HG03442 (cell line): ENCODE results near the gene UBE2QL1.

Experiments
- ATAC-seq: cut with Tn5 transposase; IDR thresholded peaks from one replicate; pipeline ENCODE4 v1.9.1; 2021; ENCODE audit warnings: mild to moderate bottlenecking, moderate library complexity; ENCODE audit not compliant: unreplicated experiment

Gene UBE2QL1, protein sequence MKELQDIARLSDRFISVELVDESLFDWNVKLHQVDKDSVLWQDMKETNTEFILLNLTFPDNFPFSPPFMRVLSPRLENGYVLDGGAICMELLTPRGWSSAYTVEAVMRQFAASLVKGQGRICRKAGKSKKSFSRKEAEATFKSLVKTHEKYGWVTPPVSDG

DNA sequence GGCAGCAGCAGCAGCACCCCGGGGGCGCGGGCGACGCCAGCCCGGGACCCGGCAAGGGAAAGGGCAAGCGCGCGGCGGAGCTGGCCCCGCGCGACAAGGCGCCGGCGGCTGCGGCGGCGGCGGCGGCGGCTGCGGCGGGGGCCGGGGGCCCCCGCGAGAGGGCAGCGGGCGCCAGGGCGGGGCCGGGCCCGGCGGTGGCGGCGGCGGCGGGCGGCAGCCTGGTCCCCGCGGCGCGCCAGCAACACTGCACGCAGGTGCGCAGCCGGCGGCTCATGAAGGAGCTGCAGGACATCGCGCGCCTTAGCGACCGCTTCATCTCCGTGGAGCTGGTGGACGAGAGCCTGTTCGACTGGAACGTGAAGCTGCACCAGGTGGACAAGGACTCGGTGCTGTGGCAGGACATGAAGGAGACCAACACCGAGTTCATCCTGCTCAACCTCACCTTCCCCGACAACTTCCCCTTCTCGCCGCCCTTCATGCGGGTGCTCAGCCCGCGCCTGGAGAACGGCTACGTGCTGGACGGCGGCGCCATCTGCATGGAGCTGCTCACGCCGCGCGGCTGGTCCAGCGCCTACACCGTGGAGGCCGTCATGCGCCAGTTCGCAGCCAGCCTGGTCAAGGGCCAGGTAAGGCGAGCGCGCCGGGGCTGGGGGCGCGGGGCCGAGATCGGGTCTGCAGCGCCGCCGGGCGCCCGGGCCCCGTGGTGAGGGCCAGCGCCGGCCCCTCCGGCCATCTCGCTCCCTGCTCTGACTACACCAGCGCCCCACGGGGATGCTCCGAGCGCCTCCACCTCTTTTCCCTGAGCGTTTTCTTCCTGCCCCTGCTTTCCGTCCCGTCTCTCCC, at the start of gene UBE2QL1:
TSS of gene UBE2QL1 (plus strand) at position 238 of the 843 bp plus-strand sequence. CDS start at position 273, 35 bp downstream.
- peak; percentile 49 for ATAC-seq

DNA sequence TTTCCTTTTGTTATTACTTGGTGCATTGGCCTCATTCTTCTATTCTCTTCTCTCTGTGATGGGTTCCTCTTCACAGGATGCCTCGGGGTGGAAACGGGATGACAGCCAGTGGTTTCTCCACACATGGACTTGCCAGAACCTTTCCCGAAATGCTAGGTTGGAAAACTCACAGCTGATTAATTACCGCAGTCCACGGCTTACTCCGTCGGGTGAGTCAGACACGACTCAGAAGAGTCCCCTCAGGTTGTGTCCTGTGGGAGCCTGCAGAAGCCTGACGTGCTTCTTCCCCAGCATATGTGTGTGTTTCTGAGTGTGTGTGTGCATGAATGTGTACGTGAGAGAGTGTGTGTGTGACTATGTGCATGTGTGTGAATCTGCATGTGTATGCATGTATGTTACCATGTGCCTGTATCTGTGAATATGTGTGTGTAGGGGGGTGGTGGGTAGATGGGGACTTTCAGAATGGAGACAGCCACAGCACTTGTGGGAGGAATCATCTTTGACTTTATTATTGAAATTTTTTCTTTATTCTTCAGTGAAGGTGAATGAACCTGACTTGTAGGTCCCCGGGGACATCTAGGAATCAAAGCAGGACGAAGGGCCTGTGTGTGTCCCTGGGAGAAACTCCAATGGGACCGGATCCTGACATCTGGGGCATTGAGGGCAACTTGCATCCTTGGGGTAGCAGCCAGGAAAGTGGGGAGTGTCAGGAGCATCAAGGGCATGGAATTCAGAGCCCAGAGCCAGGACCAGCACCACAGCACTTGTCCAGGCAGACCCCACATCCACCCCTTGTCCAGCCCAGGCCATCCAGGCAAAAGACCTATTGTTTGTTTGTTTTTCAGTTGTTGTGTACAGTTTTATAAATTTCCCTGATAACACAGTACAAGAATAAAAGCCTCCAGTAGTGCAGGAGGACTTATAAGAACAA, 48.4 kb upstream of the UBE2QL1 start:
- ATAC-seq: no peak

DNA sequence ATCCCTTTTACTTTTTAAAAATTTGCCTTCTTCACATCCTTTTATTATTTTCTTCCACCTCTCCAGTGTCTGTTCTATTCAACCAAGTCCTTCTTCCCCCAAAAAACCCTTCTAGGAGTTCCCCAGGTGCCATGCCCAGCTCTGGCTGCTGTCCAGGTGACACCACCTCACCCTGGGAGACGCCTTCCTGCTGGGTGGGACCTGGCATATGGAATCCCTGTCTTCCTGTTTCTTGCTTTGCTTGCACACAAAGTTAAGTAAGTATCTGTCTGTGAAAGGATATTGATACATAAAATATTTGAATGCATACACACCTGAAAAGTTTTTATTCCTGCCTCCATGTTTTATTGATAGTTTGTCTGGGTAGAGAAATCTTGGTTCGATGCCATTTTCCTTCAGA, 47.2 kb upstream of the UBE2QL1 start:
- ATAC-seq: no peak

DNA sequence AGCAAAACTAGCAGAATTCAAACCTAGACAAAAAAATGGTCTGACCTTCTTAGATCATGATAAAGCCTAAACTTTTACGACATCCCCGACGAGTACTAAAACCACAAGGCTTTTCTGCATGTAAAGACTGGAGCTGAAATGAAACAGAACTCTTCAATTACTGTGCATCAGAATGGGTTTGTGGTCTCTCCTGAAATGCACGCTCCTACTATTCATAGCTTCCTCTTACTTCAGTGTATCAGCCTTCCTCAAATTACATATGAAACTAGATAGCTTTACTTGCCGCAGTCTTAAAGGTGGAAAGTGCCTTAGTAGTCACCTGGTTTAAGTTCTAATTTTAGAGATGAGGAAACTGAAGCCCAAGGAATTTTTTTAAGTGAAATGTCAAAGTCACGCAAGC, 45.7 kb upstream of the UBE2QL1 start:
- peak; percentile 45 for ATAC-seq

DNA sequence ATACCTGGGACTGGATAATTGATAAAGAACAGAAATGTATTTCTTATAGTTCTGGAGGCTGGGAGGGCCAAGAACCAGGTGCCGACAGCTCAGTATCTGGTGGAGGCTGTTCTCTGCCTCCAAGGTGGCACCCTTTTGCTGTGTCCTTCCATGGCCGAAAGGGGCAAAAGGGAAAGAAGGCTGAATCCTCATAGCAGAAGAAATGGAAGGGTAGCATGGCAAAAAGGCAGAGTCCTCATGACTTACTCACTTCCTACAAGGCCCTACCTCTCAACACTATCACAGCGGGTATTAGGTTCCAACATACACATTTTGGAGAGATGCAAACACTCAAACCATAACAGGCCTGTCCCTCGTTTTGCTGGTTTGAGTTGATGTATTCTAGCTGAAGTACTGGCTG, 45.2 kb upstream of the UBE2QL1 start:
- no peak for ATAC-seq

DNA sequence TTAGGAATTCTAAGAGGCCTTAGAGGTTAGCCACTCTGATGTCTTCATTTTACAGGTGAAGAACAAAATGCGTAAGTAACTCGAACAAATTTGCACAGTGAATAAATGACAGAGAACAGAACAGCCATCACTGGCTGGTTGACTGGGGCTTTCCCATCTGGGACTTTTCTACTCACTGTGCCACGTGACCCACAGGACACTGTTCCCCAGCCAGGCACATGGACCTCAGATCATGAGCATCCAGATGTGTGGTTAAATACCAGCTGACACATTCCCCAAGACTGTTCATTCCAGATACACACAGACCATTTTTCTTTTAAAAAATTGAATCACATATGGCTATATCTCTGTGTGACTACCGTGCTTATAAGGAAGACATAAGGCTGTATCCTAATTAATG, 44.5 kb upstream of the UBE2QL1 start:
- ATAC-seq: peak; percentile 57

DNA sequence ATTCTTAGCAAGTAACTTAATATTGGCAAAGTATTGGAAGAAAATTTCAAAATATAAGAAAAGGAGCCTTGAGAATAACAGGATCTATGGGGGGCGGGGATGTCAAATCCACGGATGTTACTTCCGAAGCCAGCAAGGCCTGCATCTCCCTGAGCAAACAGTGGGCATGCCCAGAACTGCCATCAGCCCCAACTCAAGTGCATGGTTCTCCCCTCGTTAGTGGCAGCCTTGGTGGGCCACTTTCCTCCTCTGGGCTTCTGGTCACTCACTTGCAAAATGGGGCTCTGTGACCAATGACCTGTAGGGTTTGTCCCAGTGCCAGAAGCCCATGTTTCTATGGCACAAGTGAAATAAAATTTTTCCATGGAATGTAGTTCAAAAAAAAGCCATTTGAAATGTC, 43.1 kb upstream of the UBE2QL1 start:
- no peak for ATAC-seq

DNA sequence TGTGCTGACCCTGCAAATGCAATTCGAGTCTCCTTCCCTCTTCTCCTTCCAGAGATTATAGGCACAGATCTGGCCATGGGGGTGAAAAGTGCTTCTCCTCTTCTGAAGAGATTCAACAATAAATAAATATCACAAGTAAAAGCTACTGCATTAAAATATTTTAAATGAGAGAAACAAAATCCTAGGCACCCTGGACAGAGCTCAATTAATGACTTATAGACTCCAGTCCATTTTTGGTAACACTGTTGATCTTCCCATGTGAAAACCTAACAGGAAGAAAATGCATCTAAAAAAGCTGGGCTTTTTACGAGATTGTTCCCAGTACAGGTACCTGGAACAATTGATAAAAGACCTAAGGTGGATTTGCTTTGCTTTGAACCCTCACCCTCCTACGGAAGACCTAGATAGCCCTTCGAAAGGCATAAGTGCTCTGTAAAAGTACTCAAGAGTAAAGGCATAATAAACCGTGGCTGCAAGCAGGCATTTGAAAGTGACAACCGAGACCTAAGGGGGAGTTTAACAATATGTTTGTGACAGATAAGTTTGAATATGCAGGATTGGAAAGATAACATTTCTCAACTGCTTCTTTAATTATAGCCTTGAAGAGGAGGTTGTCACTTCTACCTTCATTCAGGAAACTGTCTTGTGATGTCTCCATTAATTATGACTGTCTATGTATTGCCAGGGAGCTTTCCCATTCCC, 41.0 kb upstream of the UBE2QL1 start:
- no peak for ATAC-seq

DNA sequence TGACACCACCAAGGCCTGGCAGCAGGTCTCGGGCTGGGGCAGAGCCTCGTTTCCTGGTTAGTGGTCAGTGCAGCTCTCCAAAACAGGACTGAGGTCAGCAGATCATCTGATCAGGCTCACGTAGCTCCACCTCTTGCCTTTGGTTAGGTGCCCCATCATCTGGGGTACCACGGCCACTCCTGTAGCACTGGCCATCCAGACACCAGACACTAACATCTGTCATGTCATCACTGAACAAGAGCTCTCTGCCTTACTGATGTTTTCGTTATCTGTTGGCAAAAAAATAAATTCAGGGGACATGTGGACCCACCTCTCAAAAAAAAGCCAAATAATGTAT, 40.4 kb upstream of the UBE2QL1 start:
- no peak for ATAC-seq

DNA sequence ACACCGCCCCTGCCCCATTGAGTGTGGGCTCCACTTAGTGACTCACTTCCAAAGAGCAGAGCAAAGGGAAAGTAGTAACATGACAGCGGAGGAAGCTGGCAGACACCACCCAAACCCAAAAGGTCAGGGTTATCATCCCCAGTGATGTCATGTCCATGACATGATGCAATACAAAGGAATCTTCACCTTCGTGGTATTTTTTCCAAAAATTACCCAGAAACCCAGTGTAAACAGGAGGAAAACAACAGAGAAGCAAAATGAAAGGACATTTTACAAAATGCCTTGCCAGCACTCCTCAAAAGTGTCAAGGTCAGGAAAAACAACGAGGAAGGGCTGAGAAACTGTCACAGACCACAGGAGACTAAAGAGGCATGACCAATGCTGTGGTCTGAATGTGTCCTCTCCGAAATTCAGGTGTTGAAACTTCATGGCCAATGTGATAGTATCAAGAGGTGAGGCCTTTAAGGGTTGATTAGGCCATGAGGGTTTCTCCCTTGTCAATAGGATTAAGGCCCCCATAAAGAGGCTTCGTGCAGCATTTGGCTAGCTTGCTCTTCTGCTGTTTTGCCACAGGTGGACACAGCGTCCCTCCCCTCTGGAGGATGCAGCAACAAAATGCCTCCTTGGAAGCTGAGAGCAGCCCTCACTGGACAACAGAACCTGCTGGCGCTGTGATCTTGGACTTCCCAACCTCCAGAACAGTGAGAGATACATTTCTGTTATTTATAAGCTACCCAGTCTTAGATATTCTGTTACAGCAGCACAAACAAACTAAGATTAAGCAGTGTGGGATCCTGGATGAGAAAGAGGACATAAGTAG, 39.8 kb upstream of the UBE2QL1 start:
- no peak for ATAC-seq

DNA sequence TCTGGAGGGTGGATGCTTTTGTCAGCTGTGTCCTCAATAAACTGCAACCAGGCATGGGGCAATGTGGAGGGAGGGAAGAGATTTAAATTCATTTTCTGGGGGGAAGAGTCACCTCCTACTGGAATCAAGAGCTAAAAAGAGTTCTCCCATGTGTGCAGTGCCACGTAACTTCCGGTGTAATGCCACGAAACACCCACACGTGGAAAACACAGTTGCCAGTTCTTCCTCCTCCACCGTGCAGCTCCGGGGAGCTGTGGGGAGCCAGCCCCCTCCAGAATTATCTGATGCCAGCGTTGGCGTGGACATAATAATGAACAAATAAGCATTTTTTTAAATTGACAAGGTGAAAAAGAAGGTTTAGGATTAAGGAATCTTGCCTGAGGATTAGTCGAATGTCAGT, 38.2 kb upstream of the UBE2QL1 start:
- ATAC-seq: no peak

DNA sequence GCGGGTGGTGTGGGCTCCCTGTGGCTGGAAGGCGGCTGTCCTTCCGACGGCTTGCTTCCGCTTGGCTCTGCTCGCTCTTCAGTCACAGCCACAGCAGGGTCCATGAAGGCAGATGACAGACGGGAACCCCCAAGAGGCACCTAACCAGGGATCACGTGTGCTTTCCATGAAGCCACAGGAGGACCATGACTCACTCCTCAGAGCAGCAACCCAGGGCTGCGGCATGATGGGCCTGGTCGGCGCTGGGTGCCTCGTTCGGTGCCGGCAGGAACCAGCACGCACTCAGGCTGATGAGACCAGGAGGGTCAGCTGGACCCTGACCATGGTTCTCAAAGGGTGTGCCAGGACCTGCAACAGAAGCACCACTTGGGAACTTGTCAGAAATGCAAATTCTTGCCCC, 37.5 kb upstream of the UBE2QL1 start:
- no peak for ATAC-seq

DNA sequence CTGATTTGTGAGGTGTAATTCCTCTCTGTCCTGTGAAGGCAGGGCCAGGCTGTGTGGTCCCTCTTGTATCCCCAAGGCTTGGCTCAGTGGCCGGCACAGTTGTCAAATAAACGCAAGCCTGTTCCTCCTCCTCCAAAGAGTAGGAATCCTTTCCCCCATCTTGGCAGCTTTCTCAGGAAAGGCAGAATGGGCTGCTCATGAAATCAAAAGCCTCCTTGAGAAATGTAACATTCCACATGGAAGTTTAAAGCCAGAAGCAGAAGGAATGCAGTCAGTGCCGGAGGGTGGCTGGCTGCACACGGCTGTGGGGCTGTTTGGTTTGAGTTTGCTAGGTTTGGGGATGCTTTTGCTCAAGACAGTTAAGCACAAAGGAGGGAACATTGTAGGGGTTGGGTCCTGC, 35.8 kb upstream of the UBE2QL1 start:
- no peak for ATAC-seq

DNA sequence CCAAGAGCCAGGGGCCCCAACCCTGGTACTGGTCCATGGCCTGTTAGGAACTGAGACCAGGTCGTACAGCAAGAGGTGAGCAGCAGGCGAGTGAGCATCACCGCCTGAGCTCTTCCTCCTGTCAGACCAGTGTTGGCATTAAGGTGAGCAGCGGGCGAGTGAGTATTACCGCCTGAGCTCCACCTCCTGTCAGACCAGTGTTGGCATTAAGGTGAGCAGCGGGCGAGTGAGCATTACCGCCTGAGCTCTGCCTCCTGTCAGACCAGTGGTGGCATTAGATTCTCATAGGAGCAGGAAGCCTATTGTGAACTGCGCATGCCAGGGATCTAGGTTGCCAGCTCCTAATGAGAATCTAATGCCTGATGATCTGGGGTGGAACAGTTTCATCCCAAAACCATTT, 31.0 kb upstream of the UBE2QL1 start:
- ATAC-seq: no peak

DNA sequence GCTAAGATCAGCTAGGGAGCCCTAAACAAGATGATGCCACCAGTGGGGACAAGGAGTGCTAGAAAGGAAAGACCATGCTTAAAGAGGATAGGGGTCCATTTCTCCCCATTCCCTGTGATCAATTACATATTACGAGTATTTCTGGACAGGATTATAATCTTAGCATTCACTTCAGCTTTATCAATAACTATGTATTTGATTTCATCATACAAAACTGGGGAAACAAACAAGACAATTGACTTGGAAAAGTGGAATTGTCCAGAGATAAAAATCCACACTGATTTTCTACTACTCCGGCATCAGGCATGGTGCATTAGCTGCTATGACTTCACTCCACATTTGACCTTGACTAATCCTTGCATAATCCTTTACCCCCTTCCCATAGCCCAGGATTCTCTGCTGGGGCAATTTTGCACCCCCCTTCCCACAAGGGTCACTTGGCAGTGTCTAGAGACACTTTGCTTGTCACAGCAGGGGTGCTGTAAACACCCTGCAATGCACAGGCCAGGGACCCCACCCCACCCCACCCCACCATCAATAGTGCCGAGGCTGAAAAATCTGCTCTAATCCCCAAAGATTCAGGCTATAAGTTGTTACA, 29.9 kb upstream of the UBE2QL1 start:
- ATAC-seq: no peak

DNA sequence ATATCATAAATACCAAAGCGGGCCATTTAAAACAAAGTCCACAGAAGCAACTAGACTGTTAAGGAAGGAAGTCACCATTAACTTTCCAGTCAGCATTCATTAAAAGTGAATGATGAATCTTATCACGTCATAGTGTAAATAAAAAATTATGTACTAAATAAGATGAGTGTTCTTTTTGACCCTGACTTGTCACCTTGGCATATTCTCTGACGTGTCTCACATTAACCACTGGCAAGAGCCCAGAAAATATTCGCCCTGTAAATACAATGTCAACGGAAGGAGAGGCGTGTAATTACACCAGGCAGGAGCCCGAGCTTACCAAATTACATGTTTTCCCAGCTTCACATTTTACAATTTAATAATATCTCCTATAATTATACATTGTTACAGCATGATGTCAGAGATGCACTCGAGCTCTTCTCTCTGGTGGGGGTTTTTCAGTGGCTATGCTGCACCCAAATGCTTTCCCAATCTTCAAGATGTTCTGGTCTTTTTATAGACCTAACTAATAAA, 29.3 kb upstream of the UBE2QL1 start:
- no peak for ATAC-seq

DNA sequence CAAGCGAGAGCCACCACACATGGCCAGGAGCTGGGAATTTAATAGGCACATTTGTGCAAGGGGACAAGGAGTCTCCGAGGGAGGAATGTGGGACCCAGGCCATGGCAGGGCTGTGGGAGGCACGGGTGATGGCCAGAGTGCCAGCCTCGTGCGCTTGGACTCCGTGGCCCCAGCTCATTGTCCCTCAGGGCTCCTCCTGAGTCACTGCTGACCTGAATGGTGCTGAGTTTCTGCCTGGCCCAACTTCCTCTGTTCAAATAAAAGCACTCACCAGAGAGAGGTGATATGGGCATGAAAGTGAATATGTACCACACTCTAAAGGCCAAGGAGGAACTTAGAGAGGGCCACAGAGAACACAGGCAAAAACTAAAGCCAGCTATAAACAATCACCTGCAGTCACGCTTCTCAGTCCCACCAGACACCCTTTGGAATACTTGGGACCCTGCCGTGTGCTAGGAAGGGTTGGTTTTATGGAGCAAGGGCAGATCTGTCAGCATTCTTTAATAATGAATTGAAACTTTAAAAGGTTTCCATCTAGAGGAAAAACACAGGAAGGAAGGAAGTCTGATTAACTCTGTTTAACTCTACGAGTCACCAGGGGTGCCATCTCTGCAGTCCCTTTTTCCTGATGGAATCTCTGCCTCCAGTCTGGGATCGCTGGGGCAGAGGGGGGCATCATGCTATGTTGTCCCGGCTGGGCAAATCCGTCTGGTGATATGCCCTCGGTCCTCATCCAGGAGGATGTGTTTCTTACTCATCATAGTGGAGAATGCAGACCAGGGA, 25.1 kb upstream of the UBE2QL1 start:
- ATAC-seq: no peak

DNA sequence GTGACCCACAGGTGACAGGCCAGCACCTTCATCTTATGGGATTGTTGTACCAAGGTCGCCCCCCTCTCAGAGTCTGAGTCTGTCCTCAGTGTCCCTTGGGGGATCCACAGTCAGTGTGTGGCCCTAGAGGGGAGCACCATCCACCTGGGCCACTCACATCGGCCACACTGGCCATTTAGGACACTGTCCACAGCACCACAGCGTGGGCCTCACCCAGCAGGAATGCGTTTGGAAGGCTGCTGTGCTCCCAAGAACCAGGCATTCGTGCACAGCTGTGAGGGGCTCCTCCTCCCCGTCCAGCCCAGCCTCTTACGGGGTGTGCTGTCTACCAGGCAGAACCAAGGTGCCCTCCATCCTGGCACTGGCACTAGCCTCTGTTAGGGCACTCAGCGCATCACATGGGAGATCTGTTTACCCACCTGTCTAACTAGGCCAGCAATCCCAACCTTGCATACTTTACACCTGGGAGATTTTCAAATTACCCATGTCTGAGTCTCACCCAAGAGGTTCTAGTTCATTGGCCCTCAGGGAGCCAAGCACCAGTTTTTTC, 24.5 kb upstream of the UBE2QL1 start:
- ATAC-seq: no peak

DNA sequence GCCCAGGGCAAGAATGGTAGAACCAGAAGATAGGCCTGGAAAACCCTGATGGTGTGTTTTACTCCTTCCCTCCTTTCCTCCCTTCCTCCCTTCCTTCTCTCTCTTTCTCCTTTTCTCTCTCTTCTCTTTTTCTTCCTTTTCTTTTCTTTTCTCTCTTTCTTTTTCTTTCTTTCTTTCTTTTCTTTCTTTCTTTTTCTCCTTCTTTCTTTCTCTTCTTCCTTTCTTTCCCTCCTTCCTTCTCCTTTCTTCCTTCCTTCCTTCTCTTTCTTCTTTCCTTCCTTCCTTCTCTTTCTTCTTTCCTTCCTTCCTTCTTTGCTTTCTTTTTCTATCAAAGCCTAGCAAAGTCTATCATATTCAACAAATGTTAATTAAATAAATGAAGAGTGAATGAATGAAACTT, 24.0 kb upstream of the UBE2QL1 start:
- no peak for ATAC-seq
